Measurements from ENCODE around the gene DSCAML1. TPM values are rescaled to one million over a fixed set of nuclear protein-coding genes. Genes with fewer than 3 reads are reported as not detected.

Gene DSCAML1
- total and polyA plus RNA-seq, 2 of the 8 experiments (the other 6 are each of a cell fraction or from before 2014, with no cell fraction given): 0.19 to 0.24 TPM

GRCh38 chr11:117575856-117576255, 221.2 kb downstream of the DSCAML1 start:
- Histone ChIP-seq H3K14ac (ENCODE audit: insufficient read length) (no peak overlapping the region), H3K4me2 (ENCODE audit: insufficient read depth in 1 of 2, low read depth in 2 of 2, low read length in 2 of 2) (no peak overlapping the region), H3K23ac (ENCODE audit: insufficient read length) (no peak overlapping the region), H3K9me3 (ENCODE audit: insufficient read depth in 2 of 2, low read depth in 1 of 2, low read length in 1 of 2) (no peaks in the 10 kb centered on the region), H2AK5ac (ENCODE audit: low read depth, low read length) (no peak overlapping the region), H4K91ac (replicated peaks; ENCODE audit: insufficient read length, low read length) (no peak overlapping the region), H2BK15ac (ENCODE audit: low read length) (no peak overlapping the region), H3K9ac (replicated peaks in 1 of 4; ENCODE audit: extremely low read depth in 1 of 4, low read depth in 3 of 4, low read length in 3 of 4) (no peak overlapping the region), H4K20me1 (replicated peaks in 1 of 2; ENCODE audit: control insufficient read depth in 1 of 2, insufficient read depth in 2 of 2, low read length in 2 of 2) (no peaks in the 10 kb centered on the region), H3K79me1 (ENCODE audit: low read depth, low read length) (no peaks in the 10 kb centered on the region), H3K4ac (replicated peaks; ENCODE audit: insufficient read length, low read depth, low read length) (no peak overlapping the region), H3K79me2 (ENCODE audit: control insufficient read depth in 1 of 2, insufficient read depth in 2 of 2, low read length in 2 of 2) (no peaks in the 10 kb centered on the region), H2BK20ac (ENCODE audit: low read length) (no peak overlapping the region), H3K4me3 (ENCODE audit: extremely low read depth in 1 of 4, insufficient read depth in 2 of 4, low read depth in 3 of 4, low read length in 4 of 4) (no peak overlapping the region), H3K27me3 (replicated peaks in 1 of 4; ENCODE audit: control insufficient read depth in 3 of 4, extremely low read depth in 1 of 4, insufficient read depth in 3 of 4, low read length in 3 of 4) (no peaks in the 10 kb centered on the region), H4K8ac (ENCODE audit: extremely low read depth, insufficient read depth, low read length) (no peak overlapping the region), H3K4me1 (replicated peaks in 1 of 4; ENCODE audit: control insufficient read depth in 3 of 4, insufficient read depth in 4 of 4, low read length in 3 of 4) (peaks cover 0 to 6% (median 1%) of the 10 kb centered on the region in 4 experiments; a peak in 1 of 7 replicates), H2BK120ac (replicated peaks; ENCODE audit: low read depth, low read length) (no peak overlapping the region), H3K56ac (replicated peaks; ENCODE audit: insufficient read length, low read depth, low read length) (no peak overlapping the region), H2BK12ac (ENCODE audit: low read depth, low read length) (no peak overlapping the region), H2BK5ac (ENCODE audit: low read depth, low read length) (no peak overlapping the region), H3K36me3 (ENCODE audit: control insufficient read depth in 2 of 4, insufficient read depth in 4 of 4, low read length in 3 of 4) (no peaks in the 10 kb centered on the region), H3K18ac (ENCODE audit: extremely low read depth, low read length) (no peak overlapping the region), H3K23me2 (ENCODE audit: low read depth, low read length) (no peaks in the 10 kb centered on the region), H4K5ac (ENCODE audit: insufficient read length, low read depth, low read length) (no peak overlapping the region), H3K27ac (ENCODE audit: low read depth, low read length) (no peak overlapping the region), H2AFZ (ENCODE audit: low read length) (no peak overlapping the region)
- FAIRE-seq: no peak
- TF ChIP-seq SIN3A (conservative IDR thresholded peaks at IDR 0.05 in 1 of 2, IDR thresholded peaks at IDR 0.05 in 1 of 2; ENCODE audit: low read depth in 1 of 2, low read length in 2 of 2): no peak
- TF ChIP-seq ASH2L (IDR thresholded peaks at IDR 0.05; ENCODE audit: low read length): no peak
- TF ChIP-seq CBX8 (IDR thresholded peaks at IDR 0.05; ENCODE audit: borderline replicate concordance, low read depth, low read length): no peak
- TF ChIP-seq ATF2 (IDR thresholded peaks at IDR 0.05; ENCODE audit: low read length): no peak
- no peak for TF ChIP-seq SIRT6 (IDR thresholded peaks at IDR 0.05; ENCODE audit: low read length)
- CTCF ChIA-PET (ENCODE audit: partially characterized antibody): interaction anchor here (0.6 to 1.8 kb wide), 6 partner anchors 10 to 150 kb away, joined by 3 to 6 read pairs (median 3); no protein-coding TSS in a partner anchor
- no peak for DNase-seq (ENCODE audit: low read depth in 1 of 2, low spot score in 2 of 2)
- POLR2A ChIA-PET (ENCODE audit: partially characterized antibody): no interaction called here
- WGBS, 2 experiments (ENCODE audit: extremely low coverage in 1 of 2, insufficient coverage in 1 of 2, insufficient read length in 1 of 2, insufficient replicate concordance in 2 of 2, low coverage in 1 of 2, low lambda C conversion rate in 2 of 2, missing lambda C conversion rate in 1 of 2): 93% methylated on average over 4 of the region's 4 CpGs; no CpG with 5 or more reads in 1 of the 2 experiments

Data from H1 (cell line).